Ovary (tissue), 3 donors: ENCODE results near the gene LMAN2.

Experiments used
- CTCF ChIP-seq, 3 donors: fragments of 450-650 bp in 2 of 3; fragments of 200-600 bp in 1 of 3; IDR thresholded peaks; one replicate each; pipeline versions ENCODE4 v1.5.1 to v1.8.0; 2016 to 2022; ENCODE audit warnings: antibody characterized with exemption in 3 of 3, mild to moderate bottlenecking in 1 of 3
- EP300 ChIP-seq: sonication (generic); formaldehyde crosslinking; IDR thresholded peaks from one replicate; pipeline ENCODE4 v1.6.1; 2017; ENCODE audit warnings: antibody characterized with exemption
- POLR2A ChIP-seq: fragments of 450-650 bp; IDR thresholded peaks from one replicate; pipeline ENCODE4 v1.6.1; 2017; ENCODE audit warnings: antibody characterized with exemption, mild to moderate bottlenecking, moderate library complexity
- donor health status: DM: no; HTN: no; CAD: no.

DNA sequence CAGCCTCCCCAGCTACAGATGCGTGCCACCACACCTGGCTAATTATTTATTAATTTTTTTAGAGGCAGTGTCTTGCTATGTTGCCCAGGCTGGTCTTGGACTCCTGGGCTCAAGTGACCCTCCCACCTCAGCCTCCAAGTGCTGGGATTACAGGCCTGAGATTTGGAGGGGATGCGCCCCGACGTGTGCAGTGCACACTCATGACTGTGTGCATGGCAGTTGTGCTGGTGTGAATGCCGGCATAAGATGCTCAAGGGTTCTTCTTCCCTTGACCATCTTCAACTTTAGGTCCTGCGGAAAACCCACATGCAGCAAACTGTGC lies 29.3 kb upstream of the LMAN2 start:
- TF ChIP-seq CTCF (IDR thresholded peaks at IDR 0.05) (no peak), POLR2A (no peak), EP300 (no peak)
